NOMO-1 treated with dmso at 0.1 percent for 144 hours (cell line): ENCODE data around the gene PM20D2.

ENCODE experiments used
- DNase-seq: peaks from one replicate; lab custom pipeline; 2025; ENCODE audit not compliant: unreplicated experiment; lab: John Stamatoyannopoulos, UW

The PM20D2 gene

DNA sequence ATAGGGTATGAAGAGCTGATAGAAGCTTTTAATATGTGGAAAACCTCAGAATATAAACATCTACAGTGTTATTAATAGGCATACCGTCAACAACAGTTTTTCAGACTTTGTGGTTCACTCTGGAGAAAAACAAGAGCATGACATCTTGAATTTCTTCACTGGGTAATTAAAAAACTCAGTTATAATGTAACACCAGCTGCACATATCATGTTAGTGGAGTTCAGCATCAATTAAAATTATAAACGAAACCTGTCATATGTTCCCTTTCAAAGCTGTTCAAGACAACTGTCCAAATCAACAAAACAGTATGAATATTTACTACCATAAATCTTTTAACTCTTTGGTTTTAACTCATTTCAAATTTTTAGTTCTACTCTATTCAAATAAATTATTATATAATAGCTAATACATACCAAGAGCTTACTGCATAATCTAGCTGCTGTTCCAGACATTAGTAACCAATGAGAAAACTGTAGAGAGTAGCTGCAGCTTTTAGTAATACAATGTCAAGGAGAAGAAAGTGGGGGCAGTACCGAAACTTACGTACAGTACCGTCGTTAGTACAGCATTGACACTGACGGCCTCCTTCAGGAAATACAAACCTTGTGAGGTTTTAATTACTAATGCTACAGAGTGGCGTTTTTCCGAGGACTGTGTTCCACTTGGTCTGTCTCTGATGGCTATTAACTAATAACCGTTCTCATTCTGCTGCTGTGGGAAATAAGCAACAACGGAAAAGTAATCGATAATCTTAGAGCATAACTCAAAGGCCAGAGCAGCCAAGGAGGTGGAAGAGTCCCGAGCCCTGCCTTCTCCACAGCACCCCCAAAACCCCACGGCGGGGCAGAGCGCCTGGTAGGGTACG, 532 bp upstream of the PM20D2 start:
- peak; percentile 42 for DNase-seq

DNA sequence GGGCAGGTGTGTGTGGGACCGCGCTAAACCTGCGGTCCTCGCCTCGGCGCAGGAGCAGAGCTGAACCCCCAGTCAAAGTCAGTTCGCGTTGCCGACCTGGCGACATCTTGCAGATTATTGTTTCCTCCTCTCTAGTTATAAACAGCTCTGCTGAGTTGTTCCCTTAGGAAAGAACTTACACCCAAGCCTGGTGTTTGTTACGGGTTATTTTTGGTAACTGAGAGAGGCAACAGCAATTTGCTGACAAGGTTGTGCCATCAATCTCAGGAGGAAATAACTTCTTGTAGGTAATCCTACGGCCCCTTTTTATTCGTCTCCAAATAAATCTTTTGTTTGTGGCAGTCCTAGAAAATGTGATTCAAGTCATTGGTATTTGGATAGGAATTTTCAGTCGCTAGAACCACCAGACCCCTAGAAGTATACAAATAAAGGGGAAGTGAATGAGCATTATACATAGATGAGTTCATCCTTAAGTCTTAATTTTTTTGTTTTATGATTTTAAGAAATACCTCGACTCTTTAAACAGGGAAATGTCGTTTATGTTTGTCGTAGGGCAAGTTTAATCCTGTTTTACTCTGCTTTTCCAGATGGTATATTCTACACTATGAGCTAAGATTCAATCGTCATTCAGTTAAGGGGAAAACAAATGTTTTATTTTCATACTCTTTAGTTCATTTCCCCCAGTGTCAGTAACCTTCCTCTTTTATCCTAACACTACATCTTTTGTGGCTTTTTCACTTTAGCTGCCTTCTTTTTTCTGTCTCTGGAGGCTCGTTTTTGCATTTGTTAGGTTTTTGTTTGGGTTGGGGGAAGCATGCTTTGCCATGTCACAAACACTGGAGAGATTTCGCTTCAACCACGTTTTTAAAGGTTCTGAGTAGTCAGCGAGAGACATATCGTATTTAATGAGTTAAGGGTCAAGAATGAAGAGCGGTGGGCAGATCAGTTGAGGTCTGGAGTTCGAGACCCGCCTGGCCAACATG, 1.2 kb downstream of the PM20D2 start:
- no peak for DNase-seq

DNA sequence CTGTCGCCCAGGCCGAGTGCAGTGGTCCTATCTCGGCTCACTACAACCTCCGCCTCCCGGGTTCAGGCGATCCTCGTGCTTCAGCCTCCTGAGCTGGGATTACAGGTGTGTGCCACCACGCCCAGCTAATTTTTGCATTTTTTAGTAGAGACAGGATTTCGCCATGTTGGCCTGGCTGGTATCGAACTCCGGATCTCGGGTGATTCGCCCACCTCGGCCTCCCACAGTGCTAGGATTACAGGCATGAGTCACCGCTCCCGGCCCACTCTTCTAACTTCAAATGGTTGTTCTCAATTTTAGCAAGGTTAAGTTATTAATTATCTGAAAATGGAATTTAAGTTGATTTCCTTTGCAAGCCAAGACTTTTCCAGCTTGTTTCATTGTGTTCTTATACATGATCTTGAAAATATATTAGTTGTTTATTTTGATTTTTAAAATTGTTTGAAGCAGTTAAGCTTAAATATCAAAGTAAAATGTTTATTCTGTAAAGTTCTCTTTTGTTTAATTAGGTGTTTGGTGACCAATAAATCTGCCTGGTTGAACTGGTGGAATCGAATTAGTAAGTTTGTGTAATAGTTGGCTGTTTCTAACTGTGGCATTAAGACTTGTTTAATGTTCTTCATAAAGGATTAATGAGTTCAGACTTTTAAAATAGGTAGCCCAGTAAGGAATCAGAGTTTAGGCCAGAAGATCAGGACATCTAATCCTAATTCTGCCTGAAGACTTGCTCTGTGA, 2.3 kb downstream of the PM20D2 start:
- no peak for DNase-seq

DNA sequence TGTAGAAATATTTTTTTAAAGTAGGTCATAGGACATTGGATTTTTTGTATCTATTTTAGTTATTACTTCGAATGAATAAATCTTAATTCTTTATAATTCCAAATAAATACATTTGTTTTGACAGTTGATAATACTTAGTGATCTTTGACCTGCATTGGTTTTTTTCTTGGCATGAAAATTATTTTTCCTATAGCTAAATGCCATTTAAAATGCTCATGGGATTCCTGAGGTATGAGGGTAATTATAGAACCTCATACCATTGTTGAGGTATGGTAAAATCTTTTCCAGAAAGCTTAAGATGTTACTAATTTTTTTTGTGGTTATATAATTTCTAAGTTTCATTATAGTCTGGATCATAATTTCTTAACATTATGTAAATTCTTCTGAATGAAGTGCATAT, 8.3 kb downstream of the PM20D2 start:
- no peak for DNase-seq

DNA sequence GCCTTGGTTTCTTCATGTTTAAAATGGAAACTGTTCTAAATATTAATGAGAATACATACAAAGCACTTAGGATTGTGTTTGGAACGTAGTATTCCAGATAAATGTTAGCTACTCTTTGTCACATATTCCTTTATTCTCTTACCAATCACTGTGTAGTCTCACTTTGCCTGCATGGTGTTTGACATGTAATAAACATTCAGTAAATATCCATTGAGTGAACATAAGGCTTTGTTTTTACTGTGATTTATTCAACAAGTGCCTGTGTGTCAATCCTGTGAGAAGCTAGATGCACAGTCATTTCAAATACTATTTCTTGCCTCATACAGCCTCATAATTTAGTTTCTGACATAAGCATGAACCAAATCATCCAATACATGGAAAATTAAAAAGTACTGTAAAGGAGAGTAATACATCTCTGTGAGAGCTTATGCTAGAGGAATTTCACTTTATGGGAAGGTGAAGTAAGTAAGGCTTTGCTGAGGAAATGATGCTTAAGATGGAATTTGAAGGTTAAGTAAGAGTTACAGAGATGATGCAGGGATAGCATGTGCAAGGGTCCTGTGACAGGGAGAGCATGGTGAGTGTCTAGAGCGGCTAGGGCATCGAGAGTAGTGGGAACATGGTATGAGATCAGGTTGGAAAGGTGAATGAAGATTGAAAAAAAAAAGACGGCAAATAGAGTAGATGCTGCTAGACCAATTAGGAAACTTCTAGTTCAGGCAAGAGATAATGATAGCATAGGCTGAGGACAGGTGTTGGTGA, 14.7 kb downstream of the PM20D2 start:
- DNase-seq: no peak

DNA sequence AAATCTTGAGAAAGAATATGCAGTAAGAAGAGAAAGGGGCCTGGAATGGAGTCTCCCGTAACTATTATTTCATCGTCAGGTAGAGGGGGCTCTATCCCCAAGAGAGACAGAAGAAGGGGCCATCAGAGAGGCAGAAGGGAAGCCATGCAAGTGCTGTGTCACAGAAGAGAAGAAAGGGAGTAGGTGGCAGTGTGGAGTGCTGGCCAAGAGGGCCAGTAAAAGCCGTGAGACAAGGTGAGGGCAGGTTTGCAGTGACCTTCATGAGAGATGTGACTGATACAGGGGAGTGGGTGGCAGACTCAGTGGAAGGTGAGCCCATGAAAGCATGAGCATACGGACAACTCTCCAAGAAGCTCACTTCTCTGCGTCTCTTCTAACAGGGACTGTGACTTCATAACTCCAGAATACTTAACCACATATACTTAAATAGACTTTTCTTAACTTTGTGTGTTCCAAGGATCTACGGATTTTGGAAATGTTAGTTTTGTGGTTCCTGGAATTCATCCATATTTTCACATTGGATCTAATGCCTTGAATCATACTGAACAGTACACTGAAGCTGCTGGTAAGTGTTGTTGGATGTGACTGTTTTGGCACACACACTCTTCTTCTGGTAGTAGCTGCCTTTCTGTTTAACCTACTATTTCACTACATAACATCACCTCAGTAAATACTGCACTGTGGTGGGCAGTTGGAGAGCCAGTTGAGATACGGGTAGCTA, 15.6 kb downstream of the PM20D2 start:
- no peak for DNase-seq

DNA sequence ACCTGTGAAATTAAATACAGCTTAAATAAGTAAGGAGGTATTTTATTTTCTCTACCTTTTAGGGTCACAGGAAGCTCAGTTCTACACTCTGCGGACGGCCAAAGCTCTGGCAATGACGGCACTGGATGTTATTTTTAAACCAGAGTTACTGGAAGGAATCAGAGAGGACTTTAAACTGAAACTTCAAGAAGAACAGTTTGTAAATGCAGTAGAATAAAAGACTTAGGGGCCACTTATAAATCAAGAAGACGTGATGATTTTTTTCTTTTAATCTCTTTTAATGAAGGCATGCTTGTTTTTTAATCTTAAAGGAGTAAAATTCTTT, 16.2 kb downstream of the PM20D2 start:
- no peak for DNase-seq

DNA sequence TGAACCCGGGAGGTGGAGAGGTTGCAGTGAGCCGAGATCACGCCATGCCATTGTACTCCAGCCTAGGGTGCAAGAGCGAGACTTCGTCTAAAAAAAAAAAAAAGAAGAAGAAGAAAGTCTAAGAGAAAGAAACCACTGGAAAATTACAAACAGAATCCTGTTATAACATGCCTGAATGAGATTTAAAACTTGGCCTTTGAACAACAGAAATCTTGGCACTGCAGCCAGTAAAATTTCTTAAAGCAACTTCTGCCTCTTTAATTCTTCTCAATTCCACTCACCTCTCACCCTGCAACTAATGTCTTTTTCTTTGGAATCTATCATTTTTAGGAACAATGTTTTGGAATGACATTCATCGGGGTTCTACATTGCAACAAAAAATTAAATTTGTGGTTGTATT, 26.3 kb downstream of the PM20D2 start:
- no peak for DNase-seq

DNA sequence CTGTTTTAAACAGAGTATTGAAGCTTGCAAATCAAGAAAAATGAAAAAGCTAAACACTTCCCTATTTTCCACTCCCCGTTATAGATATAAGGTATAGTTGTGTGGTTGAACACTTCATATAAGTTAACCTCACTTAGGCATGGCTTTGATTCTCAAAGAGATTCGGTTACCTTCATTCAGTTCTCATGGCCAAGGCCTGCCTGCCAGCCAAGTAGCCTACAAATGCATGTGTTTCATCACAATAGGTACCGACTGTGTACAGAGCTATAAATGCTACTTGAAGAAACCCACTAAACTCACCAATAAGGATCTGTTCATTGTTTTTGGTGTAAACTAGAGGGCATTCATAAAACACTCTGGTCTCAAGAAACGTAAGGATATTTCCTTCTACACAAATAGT, 27.8 kb downstream of the PM20D2 start:
- no peak for DNase-seq

DNA sequence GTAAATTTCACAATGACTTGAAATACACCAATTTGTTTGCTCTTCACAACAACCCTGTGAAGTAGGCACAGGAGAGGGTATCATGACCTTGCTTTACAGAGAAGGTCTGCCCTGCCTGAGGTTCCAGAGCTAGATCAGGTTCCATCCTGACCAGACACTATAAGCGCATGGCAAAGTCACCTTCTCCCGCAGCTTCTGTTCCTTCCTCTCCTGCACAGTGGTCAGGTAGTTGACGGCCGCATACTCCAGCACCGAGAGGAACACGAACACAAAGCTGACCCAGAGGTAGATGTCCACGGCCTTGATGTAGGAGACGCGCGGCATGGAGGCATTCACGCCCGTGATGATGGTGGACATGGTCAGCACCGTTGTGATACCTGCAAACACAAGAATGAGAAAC, 34.3 kb downstream of the PM20D2 start:
- DNase-seq: no peak

DNA sequence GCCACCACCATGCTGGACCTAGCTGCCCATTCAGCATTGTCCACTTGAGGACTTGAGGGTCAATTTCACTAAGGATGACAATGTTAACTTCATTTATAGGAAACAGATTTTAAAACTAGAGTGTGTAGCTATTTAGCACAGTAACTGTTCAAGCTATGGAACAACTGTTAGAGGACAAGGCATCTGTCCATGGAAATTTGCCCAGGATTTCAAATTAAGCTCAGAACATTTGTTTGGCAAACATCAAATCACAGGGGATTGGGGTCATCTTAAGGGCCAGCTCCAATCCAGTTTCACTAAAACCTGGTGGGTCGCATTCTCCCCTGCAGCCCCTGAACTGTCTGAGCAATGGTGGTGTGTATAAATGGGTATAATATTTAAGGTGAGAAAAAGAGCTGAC, 35.1 kb downstream of the PM20D2 start:
- DNase-seq: no peak

DNA sequence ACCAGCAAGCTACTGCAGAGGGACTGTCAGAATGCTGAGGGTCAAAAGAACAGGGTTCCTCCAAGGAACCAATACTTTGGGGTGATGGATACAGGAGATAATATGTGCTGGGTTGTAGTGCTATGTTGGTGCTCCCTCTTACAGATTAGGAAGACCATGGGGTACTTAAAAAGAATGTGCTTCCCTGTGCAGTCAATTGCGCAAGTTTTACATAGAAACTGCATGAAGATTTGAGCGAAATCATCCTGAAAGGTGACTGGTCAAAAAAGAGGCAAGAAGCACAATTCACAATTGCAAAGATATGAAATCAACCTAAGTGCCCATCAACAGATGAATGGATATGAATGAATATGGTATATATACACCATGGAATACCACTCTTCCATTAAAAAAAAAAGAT, 37.4 kb downstream of the PM20D2 start:
- DNase-seq: no peak

DNA sequence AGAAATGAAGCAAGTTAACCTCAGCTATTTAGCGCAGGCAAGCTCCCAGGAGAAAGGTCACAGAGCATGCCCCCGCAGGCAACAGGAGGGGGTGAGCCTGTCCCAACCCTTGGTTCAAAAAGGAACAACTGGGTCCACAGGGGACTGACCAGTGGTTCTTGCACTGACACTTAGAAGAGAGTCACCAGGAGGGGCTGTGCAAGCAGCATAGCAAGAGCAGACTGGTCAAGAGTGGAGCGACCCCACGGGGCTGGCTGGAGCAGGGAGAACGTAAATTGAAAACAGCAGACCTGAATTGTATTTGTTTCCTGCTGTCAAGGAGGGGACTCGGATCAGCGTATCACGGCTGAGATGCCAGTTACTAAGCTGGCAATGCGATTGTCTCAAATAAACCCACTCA, 38.5 kb downstream of the PM20D2 start:
- no peak for DNase-seq

DNA sequence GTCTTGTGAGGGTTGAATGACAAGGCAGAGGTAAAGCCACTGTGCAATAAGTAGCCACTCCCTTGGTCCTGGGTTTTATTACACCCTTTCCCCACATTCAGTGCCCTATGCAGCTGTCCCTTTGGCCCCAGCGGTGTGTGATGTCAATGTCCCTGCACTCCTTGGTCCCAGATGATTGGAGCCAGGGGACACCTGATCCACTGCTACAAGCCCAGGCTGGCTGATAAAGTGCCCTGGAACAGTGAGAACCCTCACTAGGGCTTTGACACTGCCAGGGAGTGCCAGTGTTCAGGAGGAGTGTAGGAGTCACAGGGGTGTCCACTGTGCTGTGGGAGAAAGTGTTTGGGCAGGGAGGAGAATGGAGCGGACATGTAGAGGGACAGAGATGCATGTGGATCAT, 40.9 kb downstream of the PM20D2 start:
- no peak for DNase-seq

DNA sequence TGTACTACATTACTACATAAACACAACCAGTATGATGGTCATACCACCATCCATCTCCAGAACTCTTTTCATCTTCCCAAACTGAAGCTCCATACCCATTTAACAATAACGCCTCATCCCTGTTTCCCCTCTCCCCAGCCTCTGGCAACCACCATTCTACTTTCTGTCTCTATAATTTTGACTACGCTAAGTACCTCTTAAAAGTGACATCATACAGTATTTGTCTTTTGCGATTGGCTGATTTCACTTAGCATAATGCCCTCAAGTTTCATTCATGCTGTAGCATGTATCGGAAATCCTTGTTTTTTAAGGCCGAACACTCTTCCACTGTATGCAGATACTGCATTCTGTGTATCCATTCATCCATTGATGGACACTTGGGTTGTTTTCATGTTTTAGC, 41.6 kb downstream of the PM20D2 start:
- no peak for DNase-seq

DNA sequence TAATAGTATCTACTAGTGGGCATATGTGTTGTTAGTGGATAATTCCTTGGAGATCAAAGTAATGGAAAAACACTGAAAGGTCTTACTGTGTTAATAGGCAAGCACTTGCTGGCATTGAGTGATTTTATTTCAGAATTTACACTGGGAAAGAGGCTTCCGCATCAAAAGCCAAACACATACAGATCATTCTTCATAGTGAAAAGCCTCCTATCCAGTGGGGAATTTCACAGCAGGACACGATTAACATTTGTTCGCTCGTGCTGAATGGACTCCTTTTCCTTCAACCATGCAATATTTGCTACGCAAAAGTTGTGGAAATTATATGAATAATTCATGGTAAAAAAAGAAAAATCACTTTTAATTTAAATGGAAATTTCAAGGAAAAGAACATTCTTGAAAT, 44.9 kb downstream of the PM20D2 start:
- DNase-seq: no peak

DNA sequence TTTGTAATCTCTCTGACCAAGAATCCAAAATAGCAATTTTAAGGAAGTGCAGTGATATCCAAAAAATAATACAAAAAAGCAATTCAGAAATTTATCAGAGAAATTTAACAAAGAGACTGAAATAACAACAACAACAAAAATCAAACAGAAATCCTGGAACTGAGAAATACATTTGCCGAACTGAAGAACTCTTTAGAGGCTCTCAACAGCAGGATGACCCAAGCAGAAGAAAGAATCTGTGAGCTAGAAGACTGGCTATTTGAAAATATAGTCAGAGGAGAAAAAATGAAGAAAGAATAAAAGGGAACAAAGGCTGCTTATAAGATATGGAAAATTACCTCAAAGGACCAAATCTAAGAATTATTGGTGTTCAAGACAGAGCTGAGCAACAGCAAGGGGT, 48.7 kb downstream of the PM20D2 start:
- no peak for DNase-seq

DNA sequence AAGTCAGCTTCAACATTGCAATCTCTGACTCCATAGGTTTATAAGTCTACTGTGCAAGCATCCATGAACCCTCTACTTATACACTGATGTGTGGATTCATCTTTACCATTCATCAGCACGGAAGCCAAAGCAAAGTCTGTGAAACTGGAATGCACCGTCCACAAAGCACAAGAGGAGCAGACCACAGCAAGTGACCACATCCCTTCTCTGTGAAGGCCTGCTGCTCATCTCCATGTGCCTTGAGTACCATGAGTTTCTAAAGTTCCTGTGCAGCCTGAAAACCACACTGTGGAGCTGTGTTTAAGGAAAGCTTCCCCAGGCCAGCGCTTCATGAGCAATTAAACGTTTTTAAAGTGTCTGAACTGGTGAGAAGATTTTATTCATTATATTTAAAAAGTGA, 51.3 kb downstream of the PM20D2 start:
- no peak for DNase-seq

DNA sequence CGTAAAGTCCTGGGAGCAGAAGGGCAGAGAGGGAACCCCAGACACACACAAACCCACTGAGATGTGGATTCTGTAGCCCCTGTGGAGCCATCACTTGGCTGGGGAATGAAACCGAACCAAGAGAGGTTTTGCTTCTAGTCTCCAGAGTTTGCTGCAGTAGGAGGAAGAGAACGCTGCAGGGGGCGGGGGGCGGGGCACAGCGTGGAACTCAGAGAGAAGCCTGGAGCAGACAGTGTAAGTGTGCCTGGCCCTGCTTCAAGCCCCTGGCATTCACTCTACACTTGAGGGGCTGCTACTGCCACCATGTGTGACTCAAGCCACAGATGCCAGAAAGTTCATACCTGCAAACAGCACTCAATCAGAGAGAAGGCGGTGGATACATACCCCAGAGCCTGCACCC, 52.4 kb downstream of the PM20D2 start:
- DNase-seq: no peak

DNA sequence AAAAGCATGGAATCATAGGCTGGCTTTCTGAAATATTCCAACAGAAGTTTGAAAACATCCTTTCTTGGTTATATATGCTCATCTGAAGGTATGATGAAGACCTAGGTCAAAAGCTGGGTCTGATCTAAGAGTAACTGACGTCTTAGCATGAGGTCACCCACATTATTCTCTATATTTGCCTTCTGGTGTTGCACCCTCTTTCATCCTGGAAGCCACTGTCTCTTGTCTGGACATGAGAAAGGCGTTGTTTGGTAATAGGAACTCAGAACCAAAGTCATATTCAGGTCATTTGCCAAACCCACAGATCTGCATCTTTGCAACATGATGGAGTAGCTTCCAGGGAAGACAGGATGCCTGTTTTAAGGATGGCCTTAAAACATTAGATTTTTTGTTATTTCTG, 53.7 kb downstream of the PM20D2 start:
- DNase-seq: no peak
